H9 (cell line): ENCODE measurements around the gene AMOTL1. TPM values are rescaled to one million over a fixed set of nuclear protein-coding genes. Genes with fewer than 3 reads are reported as not detected.

Source experiments
- DNase-seq: peaks from one replicate; pipeline ENCODE4 v3.0.0-alpha.2; 2017
- H2AFZ ChIP-seq: one replicate; pipeline ENCODE4 v1.6.1; 2013; ENCODE audit warnings: mild to moderate bottlenecking, low read length, control low read depth, moderate library complexity
- H2AK5ac ChIP-seq: 2 replicates; pipeline ENCODE4 v1.6.1; 2013; ENCODE audit warnings: low read length, control low read depth, mixed read lengths; ENCODE audit not compliant: insufficient read length
- H2BK120ac ChIP-seq: one replicate; pipeline ENCODE4 v1.6.1; 2013; ENCODE audit warnings: low read depth, mild to moderate bottlenecking, low read length, control low read depth, inconsistent platforms; ENCODE audit not compliant: poor library complexity, severe bottlenecking
- H2BK12ac ChIP-seq: 2 replicates; pipeline ENCODE4 v1.6.1; 2013; ENCODE audit warnings: low read length, control low read depth, mixed read lengths, low read depth; ENCODE audit not compliant: insufficient read length
- H2BK15ac ChIP-seq: 2 replicates; pipeline ENCODE4 v1.6.1; 2013; ENCODE audit warnings: low read depth, low read length, control low read depth
- H2BK20ac ChIP-seq: one replicate; pipeline ENCODE4 v1.6.1; 2013; ENCODE audit warnings: low read depth, mild to moderate bottlenecking, low read length, control low read depth, inconsistent platforms; ENCODE audit not compliant: poor library complexity, severe bottlenecking
- H2BK5ac ChIP-seq: 2 replicates; pipeline ENCODE4 v1.6.1; 2013; ENCODE audit warnings: low read length, control low read depth, mixed read lengths; ENCODE audit not compliant: insufficient read length
- H3K14ac ChIP-seq: 2 replicates; pipeline ENCODE4 v1.6.1; 2013; ENCODE audit warnings: low read length, control low read depth; ENCODE audit not compliant: insufficient read depth
- H3K18ac ChIP-seq: 2 replicates; pipeline ENCODE4 v1.6.1; 2013; ENCODE audit warnings: low read depth, mild to moderate bottlenecking, mixed read lengths, low read length, control low read depth; ENCODE audit not compliant: insufficient read length
- H3K23ac ChIP-seq: 2 replicates; pipeline ENCODE4 v1.6.1; 2013; ENCODE audit warnings: low read length, control low read depth, mixed read lengths, low read depth; ENCODE audit not compliant: insufficient read length
- H3K23me2 ChIP-seq: 2 replicates; pipeline ENCODE4 v1.6.1; 2013; ENCODE audit warnings: low read depth, mild to moderate bottlenecking, mixed read lengths, low read length, control low read depth; ENCODE audit not compliant: insufficient read length, poor library complexity, severe bottlenecking
- H3K27ac ChIP-seq: 2 replicates; pipeline ENCODE4 v1.5.1; 2013; ENCODE audit warnings: low read length, control low read depth, mixed read lengths, low read depth; ENCODE audit not compliant: insufficient read length
- H3K27me3 ChIP-seq: 2 replicates; pipeline ENCODE4 v1.6.1; 2013; ENCODE audit warnings: low read length, control low read depth, inconsistent platforms; ENCODE audit not compliant: insufficient read depth
- H3K4ac ChIP-seq: 2 replicates; pipeline ENCODE4 v1.6.1; 2013; ENCODE audit warnings: low read depth, mild to moderate bottlenecking, control low read depth, inconsistent platforms, low read length, moderate library complexity
- H3K4me1 ChIP-seq: 2 replicates; pipeline ENCODE4 v1.6.1; 2013; ENCODE audit warnings: low read length, control low read depth, inconsistent platforms; ENCODE audit not compliant: insufficient read depth
- H3K4me2 ChIP-seq: 2 replicates; pipeline ENCODE4 v1.6.1; 2013; ENCODE audit warnings: low read length, control low read depth, mixed read lengths; ENCODE audit not compliant: insufficient read length, insufficient read depth
- H3K56ac ChIP-seq: 2 replicates; pipeline ENCODE4 v1.6.1; 2013; ENCODE audit warnings: low read depth, mild to moderate bottlenecking, mixed read lengths, low read length, control low read depth; ENCODE audit not compliant: insufficient read length
- H3K79me1 ChIP-seq: 2 replicates; pipeline ENCODE4 v1.6.1; 2013; ENCODE audit warnings: low read depth, mild to moderate bottlenecking, moderate library complexity, low read length, control low read depth, inconsistent platforms; ENCODE audit not compliant: insufficient read depth, poor library complexity, severe bottlenecking
- H3K79me2 ChIP-seq: 2 replicates; pipeline ENCODE4 v1.6.1; 2013; ENCODE audit warnings: low read length, control low read depth, inconsistent platforms; ENCODE audit not compliant: insufficient read depth
- H3K9ac ChIP-seq: 2 replicates; pipeline ENCODE4 v1.6.1; 2013; ENCODE audit warnings: low read length, control low read depth, mixed read lengths; ENCODE audit not compliant: insufficient read length; ENCODE audit errors: extremely low read depth
- H3K9me3 ChIP-seq: one replicate; pipeline ENCODE4 v1.6.1; 2013; ENCODE audit warnings: low read depth, low read length, inconsistent platforms; ENCODE audit not compliant: control insufficient read depth
- H3T11ph ChIP-seq: one replicate; pipeline ENCODE4 v1.6.1; 2013; ENCODE audit warnings: mild to moderate bottlenecking, low read length, control low read depth, inconsistent platforms
- H4K20me1 ChIP-seq: one replicate; pipeline ENCODE4 v1.6.1; 2013; ENCODE audit not compliant: control insufficient read depth, insufficient read length, insufficient read depth
- H4K5ac ChIP-seq: 2 replicates; pipeline ENCODE4 v1.6.1; 2013; ENCODE audit warnings: low read depth, mild to moderate bottlenecking, mixed read lengths, low read length, control low read depth; ENCODE audit not compliant: insufficient read length
- H4K8ac ChIP-seq: replicated peaks from 2 replicates; pipeline ENCODE4 v1.6.1; 2013; ENCODE audit warnings: low read length, control low read depth, mixed read lengths, low read depth; ENCODE audit not compliant: insufficient read length
- H4K91ac ChIP-seq: 2 replicates; pipeline ENCODE4 v1.6.1; 2013; ENCODE audit warnings: low read depth, mild to moderate bottlenecking, moderate library complexity, mixed read lengths, low read length, control low read depth; ENCODE audit not compliant: insufficient read length
- H3K27ac Mint-ChIP-seq, 3 experiments: 2 replicates in 2 of 3; 3 replicates in 1 of 3; pipeline ENCODE4 v1.8.0; 2020 to 2021; ENCODE audit warnings: mixed read lengths in 3 of 3, mild to moderate bottlenecking in 1 of 3, moderate library complexity in 1 of 3
- H3K27me3 Mint-ChIP-seq: 2 replicates; pipeline ENCODE4 v1.8.0; 2021; ENCODE audit warnings: low read depth, mild to moderate bottlenecking, moderate library complexity, mixed read lengths
- H3K36me3 Mint-ChIP-seq, 3 experiments: 2 replicates in 2 of 3; 3 replicates in 1 of 3; pipeline ENCODE4 v1.8.0; 2020 to 2021; ENCODE audit warnings: low read depth in 3 of 3, mixed read lengths in 3 of 3; ENCODE audit not compliant: insufficient read depth in 1 of 3
- H3K4me1 Mint-ChIP-seq, 2 experiments: 2 replicates each; pipeline ENCODE4 v1.8.0; 2020; ENCODE audit warnings: mixed read lengths in 2 of 2
- H3K4me3 Mint-ChIP-seq, 2 experiments: 2 replicates in 1 of 2; 3 replicates in 1 of 2; pipeline ENCODE4 v1.8.0; 2020 to 2021; ENCODE audit warnings: mild to moderate bottlenecking in 2 of 2, mixed read lengths in 2 of 2, moderate library complexity in 1 of 2
- H3K9me3 Mint-ChIP-seq, 2 experiments: 2 replicates in 1 of 2; 3 replicates in 1 of 2; pipeline ENCODE4 v1.8.0; 2020; ENCODE audit warnings: mild to moderate bottlenecking in 2 of 2, mixed read lengths in 2 of 2, moderate library complexity in 1 of 2
- CTCF ChIP-seq: fragments of 200-600 bp; sonication (generic); conservative IDR thresholded peaks from 3 replicates; pipeline ENCODE4 v1.8.0; 2021; ENCODE audit warnings: antibody characterized with exemption, mild to moderate bottlenecking
- total RNA-seq: library from RNA; stranded (reverse); gene quantifications from 2 replicates; pipeline ENCODE4 v1.2.1, GENCODE V29; 2021

Gene AMOTL1
- total RNA-seq, 1 experiment from 2014 or later: 18.5 TPM

GRCh38 chr11:94747146-94747545, 21.0 kb upstream of the AMOTL1 start:
- no peak overlapping the region for H3K4me2 ChIP-seq
- no peak for TF ChIP-seq CTCF
- no peak overlapping the region for H4K91ac ChIP-seq
- H3K4me1 Mint-ChIP-seq: peaks cover 0 to 8% of the 10 kb centered on the region in 2 experiments; a peak in 1 of 4 replicates
- no peak overlapping the region for H2AFZ ChIP-seq
- H4K5ac ChIP-seq: no peak overlapping the region
- H3K27me3 Mint-ChIP-seq: peaks cover 10% of the 10 kb centered on the region
- H2BK120ac ChIP-seq: no peak overlapping the region
- no peaks in the 10 kb centered on the region for H3K9me3 ChIP-seq
- no peak overlapping the region for H3K23ac ChIP-seq
- no peak overlapping the region for H2BK12ac ChIP-seq
- no peaks in the 10 kb centered on the region for H3K27me3 ChIP-seq
- no peak overlapping the region for H3K18ac ChIP-seq
- no peak overlapping the region for H4K8ac ChIP-seq
- no peaks in the 10 kb centered on the region for H4K20me1 ChIP-seq
- no peak overlapping the region for H3T11ph ChIP-seq
- H3K56ac ChIP-seq: no peak overlapping the region
- H3K36me3 Mint-ChIP-seq: no peaks in the 10 kb centered on the region
- no peaks in the 10 kb centered on the region for H3K9me3 Mint-ChIP-seq
- H3K4me1 ChIP-seq: no peaks in the 10 kb centered on the region
- no peak overlapping the region for H3K27ac Mint-ChIP-seq
- no peak for DNase-seq
- no peak overlapping the region for H2AK5ac ChIP-seq
- no peaks in the 10 kb centered on the region for H3K79me2 ChIP-seq
- H3K79me1 ChIP-seq: no peaks in the 10 kb centered on the region
- H2BK15ac ChIP-seq: no peak overlapping the region
- H3K9ac ChIP-seq: no peak overlapping the region
- no peak overlapping the region for H2BK20ac ChIP-seq
- H3K27ac ChIP-seq: no peak overlapping the region
- H2BK5ac ChIP-seq: no peak overlapping the region
- no peak overlapping the region for H3K14ac ChIP-seq
- H3K4ac ChIP-seq: no peak overlapping the region
- H3K4me3 Mint-ChIP-seq: no peak overlapping the region
- H3K23me2 ChIP-seq: no peaks in the 10 kb centered on the region
